ENCODE measurements around the gene LUC7L.
A peak's percentile ranks its signal among the peaks of the same experiment; 100 is the strongest.

Gene LUC7L

DNA sequence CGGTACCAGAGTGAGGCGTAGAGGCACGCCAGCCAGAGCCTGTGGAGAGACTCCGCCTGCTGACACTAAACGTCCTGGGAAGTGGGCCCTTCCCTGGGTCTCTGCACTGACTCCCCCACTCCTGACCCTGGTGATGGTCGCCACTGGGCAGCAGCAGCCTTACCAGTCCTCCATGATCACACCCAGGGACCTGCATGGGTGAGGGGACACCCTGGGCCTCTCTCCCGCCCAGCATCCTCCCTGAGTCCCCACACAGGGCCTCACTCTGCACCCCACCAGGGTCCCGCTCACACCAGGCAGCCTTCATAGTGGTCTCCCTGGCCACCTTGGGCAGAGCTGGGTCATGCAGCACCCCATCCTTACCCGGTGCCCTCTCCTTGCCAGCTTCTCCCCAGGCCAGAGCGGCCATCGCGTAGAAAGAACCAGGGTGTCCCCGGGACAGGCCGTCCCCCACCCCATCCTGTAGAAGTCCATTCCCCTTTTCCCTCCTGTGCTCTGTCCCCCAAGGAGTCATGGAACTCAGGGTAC is 35.8 kb upstream of the LUC7L start:
- TF ChIP-seq, protein P1, sequence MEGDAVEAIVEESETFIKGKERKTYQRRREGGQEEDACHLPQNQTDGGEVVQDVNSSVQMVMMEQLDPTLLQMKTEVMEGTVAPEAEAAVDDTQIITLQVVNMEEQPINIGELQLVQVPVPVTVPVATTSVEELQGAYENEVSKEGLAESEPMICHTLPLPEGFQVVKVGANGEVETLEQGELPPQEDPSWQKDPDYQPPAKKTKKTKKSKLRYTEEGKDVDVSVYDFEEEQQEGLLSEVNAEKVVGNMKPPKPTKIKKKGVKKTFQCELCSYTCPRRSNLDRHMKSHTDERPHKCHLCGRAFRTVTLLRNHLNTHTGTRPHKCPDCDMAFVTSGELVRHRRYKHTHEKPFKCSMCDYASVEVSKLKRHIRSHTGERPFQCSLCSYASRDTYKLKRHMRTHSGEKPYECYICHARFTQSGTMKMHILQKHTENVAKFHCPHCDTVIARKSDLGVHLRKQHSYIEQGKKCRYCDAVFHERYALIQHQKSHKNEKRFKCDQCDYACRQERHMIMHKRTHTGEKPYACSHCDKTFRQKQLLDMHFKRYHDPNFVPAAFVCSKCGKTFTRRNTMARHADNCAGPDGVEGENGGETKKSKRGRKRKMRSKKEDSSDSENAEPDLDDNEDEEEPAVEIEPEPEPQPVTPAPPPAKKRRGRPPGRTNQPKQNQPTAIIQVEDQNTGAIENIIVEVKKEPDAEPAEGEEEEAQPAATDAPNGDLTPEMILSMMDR (IDR thresholded peaks at IDR 0.05; ENCODE audit: poor library complexity, severe bottlenecking), result no peak
- no peak for ATAC-seq (ENCODE audit: low read depth)
- Histone ChIP-seq H3K36me3 (ENCODE audit: low read depth) (no peaks in the 10 kb centered on the region), H3K27me3 (ENCODE audit: insufficient read depth, poor library complexity, severe bottlenecking) (no peaks in the 10 kb centered on the region), H3K4me1 (ENCODE audit: insufficient read depth, poor library complexity, severe bottlenecking) (peaks cover 5% of the 10 kb centered on the region), H3K9me3 (ENCODE audit: severe bottlenecking) (no peaks in the 10 kb centered on the region), H3K4me3 (ENCODE audit: severe bottlenecking) (no peak overlapping the region), H3K27ac (ENCODE audit: poor library complexity, severe bottlenecking) (no peak overlapping the region)
- DNase-seq (ENCODE audit: low spot score), result no peak

DNA sequence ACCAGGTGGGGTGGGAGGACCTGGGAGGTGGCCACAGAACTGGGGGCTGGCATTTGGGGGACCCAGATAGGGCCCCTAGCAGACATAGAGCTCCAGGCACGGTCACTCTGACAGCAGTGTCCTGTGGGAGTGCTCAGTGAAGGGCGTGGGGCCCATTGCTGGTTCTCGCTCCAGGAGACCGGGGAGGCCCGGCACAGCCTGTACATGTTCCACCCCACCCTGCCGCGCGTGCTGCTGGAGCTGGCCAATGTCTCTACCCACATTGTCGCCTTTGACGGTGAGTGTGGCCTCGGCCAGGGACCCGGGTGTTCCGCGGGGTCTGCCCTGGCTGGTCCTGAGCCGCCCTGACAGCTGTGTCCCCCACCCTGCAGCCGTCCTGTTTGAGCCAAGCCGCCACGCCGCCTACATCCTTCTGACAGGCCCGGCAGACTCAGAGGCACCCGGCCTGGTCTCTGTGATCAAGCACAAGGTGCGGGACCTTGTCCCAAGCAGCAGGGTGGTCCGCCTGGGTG is 35.2 kb upstream of the LUC7L start:
- Histone ChIP-seq H3K4me1 (ENCODE audit: insufficient read depth, poor library complexity, severe bottlenecking) (peaks cover 5% of the 10 kb centered on the region), H3K9me3 (ENCODE audit: severe bottlenecking) (no peaks in the 10 kb centered on the region), H3K36me3 (ENCODE audit: low read depth) (no peaks in the 10 kb centered on the region), H3K27me3 (ENCODE audit: insufficient read depth, poor library complexity, severe bottlenecking) (no peaks in the 10 kb centered on the region), H3K4me3 (ENCODE audit: severe bottlenecking) (no peak overlapping the region), H3K27ac (ENCODE audit: poor library complexity, severe bottlenecking) (no peak overlapping the region)
- TF ChIP-seq, protein P1 (IDR thresholded peaks at IDR 0.05; ENCODE audit: poor library complexity, severe bottlenecking), result no peak
- ATAC-seq (ENCODE audit: low read depth), result no peak
- peak; percentile 60 for DNase-seq (ENCODE audit: low spot score)

DNA sequence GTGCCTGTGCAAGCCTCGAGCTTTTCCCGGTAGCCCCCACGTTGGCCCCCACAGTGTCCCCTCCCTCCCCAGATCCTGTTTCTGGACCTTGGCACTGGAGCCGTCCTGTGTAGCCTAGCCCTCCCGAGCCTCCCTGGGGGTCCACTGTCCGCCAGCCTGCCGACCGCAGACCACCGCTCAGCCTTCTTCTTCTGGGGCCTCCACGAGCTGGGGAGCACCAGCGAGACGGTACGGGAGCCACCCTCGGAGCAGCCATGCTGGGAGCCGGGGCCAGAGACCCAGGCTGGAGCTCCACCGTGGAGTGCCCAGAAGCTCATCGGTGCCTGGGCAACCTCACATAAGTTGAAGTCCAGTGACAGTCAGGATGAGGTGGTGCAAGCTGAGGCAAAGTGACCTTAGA is 34.7 kb upstream of the LUC7L start:
- 0 out of 2 replicates have a peak, but pooled peaks cover 4% of the 10 kb centered on the region for H3K36me3 ChIP-seq (ENCODE audit: low read depth)
- TF ChIP-seq, protein P1 (IDR thresholded peaks at IDR 0.05; ENCODE audit: poor library complexity, severe bottlenecking), result no peak
- no peak for ATAC-seq (ENCODE audit: low read depth)

DNA sequence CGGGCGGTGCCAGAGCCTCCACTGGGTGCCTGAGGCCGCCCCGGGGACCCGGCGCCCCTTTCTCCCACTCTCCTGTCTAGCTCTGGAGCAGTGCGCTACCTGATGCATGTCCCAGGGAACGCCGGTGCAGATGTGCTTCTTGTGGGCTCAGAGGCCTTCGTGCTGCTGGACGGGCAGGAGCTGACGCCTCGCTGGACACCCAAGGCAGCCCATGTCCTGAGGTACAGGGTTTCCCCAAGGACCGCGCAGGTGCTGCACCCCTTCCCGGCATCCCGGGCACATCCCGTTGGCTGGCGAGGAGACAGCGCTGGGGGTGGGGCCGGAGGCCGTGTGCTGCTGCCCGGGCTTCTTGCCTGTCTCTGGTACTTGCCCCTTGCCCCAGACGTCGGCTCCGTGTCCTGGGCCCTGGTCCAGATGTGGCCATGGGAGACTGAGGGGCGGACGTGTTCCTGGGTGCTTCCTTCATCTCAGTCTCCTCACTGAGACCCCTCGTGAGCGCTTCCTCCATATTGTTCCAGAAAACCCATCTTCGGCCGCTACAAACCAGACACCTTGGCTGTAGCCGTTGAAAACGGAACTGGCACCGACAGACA is 34.0 kb upstream of the LUC7L start:
- no peak overlapping the region for H3K27ac ChIP-seq (ENCODE audit: poor library complexity, severe bottlenecking)
- H3K4me1 ChIP-seq (ENCODE audit: insufficient read depth, poor library complexity, severe bottlenecking), result peaks cover 5% of the 10 kb centered on the region
- TF ChIP-seq, protein P1 (IDR thresholded peaks at IDR 0.05; ENCODE audit: poor library complexity, severe bottlenecking), result no peak
- no peak for DNase-seq (ENCODE audit: low spot score)
- no peak for ATAC-seq (ENCODE audit: low read depth)
- H3K4me3 ChIP-seq (ENCODE audit: severe bottlenecking), result no peak overlapping the region
- no peaks in the 10 kb centered on the region for H3K27me3 ChIP-seq (ENCODE audit: insufficient read depth, poor library complexity, severe bottlenecking)
- H3K36me3 ChIP-seq (ENCODE audit: low read depth), result 0 out of 2 replicates have a peak, but pooled peaks cover 4% of the 10 kb centered on the region
- H3K9me3 ChIP-seq (ENCODE audit: severe bottlenecking), result no peaks in the 10 kb centered on the region

More for the DNA sequence above, 34.7 kb upstream of the LUC7L start:
- Histone ChIP-seq H3K9me3 (ENCODE audit: severe bottlenecking) (no peaks in the 10 kb centered on the region), H3K4me3 (ENCODE audit: severe bottlenecking) (no peak overlapping the region), H3K4me1 (ENCODE audit: insufficient read depth, poor library complexity, severe bottlenecking) (peaks cover 5% of the 10 kb centered on the region), H3K27me3 (ENCODE audit: insufficient read depth, poor library complexity, severe bottlenecking) (no peaks in the 10 kb centered on the region), H3K27ac (ENCODE audit: poor library complexity, severe bottlenecking) (no peak overlapping the region)
- DNase-seq (ENCODE audit: low spot score), result peak; percentile 53

Measured in RWPE2 (cell line).